Subcutaneous abdominal adipose tissue (tissue), 5 donors: ENCODE data around the gene TGFBR3.
A peak's percentile ranks its signal among the peaks of the same experiment; 100 is the strongest.

Experiments
- H3K27ac ChIP-seq: one replicate; pipeline ENCODE4 v1.7.0; 2013; ENCODE audit warnings: low read depth, mild to moderate bottlenecking, inconsistent platforms, low read length, moderate library complexity
- H3K27me3 ChIP-seq, 5 donors: one replicate each; pipeline ENCODE4 v1.7.0; 2013; ENCODE audit warnings: low read length in 5 of 5, inconsistent platforms in 1 of 5; ENCODE audit not compliant: control insufficient read depth in 5 of 5, insufficient read depth in 4 of 5
- H3K36me3 ChIP-seq, 5 donors: one replicate each; pipeline ENCODE4 v1.7.0; 2013; ENCODE audit warnings: low read length in 5 of 5; ENCODE audit not compliant: control insufficient read depth in 5 of 5, insufficient read depth in 5 of 5
- H3K4me1 ChIP-seq, 5 donors: one replicate each; pipeline ENCODE4 v1.7.0; 2013; ENCODE audit warnings: low read length in 5 of 5, mild to moderate bottlenecking in 3 of 5, moderate library complexity in 1 of 5; ENCODE audit not compliant: control insufficient read depth in 5 of 5, insufficient read depth in 5 of 5
- H3K4me3 ChIP-seq, 5 donors: one replicate each; pipeline ENCODE4 v1.7.0; 2013; ENCODE audit warnings: low read length in 5 of 5, low read depth in 1 of 5
- H3K9ac ChIP-seq, 5 donors: one replicate each; pipeline ENCODE4 v1.7.0; 2013; ENCODE audit warnings: low read length in 5 of 5, mild to moderate bottlenecking in 4 of 5, moderate library complexity in 3 of 5
- H3K9me3 ChIP-seq, 5 donors: one replicate each; pipeline ENCODE4 v1.7.0; 2013; ENCODE audit warnings: low read length in 5 of 5; ENCODE audit not compliant: control insufficient read depth in 5 of 5
- donor health status: healthy.
- donor health status: healthy.
- donor health status: healthy.
- donor health status: healthy.
- donor health status: healthy.

The TGFBR3 gene

GRCh38 chr1:91691525-91691924 lies 194.4 kb downstream of the TGFBR3 start:
- Histone ChIP-seq H3K27me3 (no peaks in the 10 kb centered on the region), H3K9ac (no peak overlapping the region), H3K4me3 (no peak overlapping the region), H3K9me3 (no peaks in the 10 kb centered on the region), H3K4me1 (peaks cover 12 to 73% (median 58%) of the 10 kb centered on the region in 5 donors), H3K27ac (peak overlapping the region; percentile 94), H3K36me3 (peaks cover 16 to 33% (median 21%) of the 10 kb centered on the region in 5 donors)

DNA sequence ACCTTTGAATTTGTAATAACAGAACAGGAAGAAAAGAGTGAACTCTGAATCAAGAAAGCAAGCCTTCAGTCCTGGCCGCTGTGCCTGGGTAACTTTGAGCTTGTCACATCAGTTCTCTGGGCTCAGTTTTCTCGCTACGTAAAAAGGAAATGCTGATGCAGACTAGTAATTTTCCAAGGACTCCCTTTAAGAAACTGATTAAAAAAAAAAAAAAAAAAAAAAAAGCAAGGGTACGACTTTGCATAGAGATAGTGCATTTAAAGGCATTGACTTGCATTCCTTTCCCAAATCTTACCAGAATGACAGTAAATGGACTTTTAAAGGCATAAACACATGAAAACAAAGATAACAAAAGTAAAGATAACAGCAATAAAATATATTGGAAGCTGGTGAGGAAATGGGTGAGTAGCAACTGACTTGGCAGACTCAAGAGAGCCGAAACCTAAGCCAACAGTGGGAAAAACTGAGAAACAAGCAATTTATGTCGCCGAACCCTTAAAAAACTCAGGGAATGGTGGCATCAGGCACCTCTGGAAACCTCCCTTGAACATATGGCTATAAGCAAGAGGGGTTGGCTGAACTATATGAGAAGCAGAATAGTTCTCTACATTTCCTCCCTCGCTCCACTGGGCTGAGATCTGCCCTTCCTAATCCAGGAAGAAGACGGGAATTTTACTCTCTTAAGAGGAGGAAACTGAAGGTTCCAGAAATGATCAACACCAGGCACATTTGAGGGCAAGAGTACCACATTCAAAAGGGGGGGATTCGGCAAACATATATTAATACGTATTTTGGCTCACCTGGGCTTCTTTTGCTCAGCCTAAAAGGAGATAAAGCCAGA lies 196.1 kb downstream of the TGFBR3 start:
- peak overlapping the region in 2 of 5 donors; percentile 28 to 48 for H3K9ac ChIP-seq
- peaks cover 15 to 83% (median 65%) of the 10 kb centered on the region in 5 donors for H3K4me1 ChIP-seq
- no peaks in the 10 kb centered on the region for H3K9me3 ChIP-seq
- H3K27me3 ChIP-seq, result no peaks in the 10 kb centered on the region
- peak overlapping the region in 1 of 5 donors; percentile 28 for H3K4me3 ChIP-seq
- peak overlapping the region; percentile 94 for H3K27ac ChIP-seq
- H3K36me3 ChIP-seq, result peaks cover 10 to 26% (median 15%) of the 10 kb centered on the region in 5 donors

DNA sequence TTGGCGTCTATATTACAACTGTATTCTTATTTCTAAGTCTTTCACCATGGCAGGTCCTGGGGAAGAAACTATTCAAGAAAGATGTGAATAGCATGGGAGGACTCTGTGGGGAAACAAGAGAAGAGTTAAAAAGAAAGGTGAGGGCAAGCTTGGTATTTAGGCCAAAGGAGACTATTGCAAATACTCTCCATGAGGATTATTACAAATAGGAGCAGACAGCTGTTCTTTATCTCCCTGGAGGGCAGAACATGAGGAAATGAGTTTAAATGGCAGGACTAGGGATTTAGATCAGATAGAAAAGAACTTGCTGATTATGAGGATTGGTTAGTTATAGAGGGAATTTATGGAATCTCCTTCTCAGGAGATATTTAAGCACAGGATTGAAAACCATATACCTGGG lies 198.5 kb downstream of the TGFBR3 start:
- no peaks in the 10 kb centered on the region for H3K9me3 ChIP-seq
- no peak overlapping the region for H3K4me3 ChIP-seq
- H3K36me3 ChIP-seq, result peaks cover 7 to 19% (median 13%) of the 10 kb centered on the region in 5 donors
- H3K4me1 ChIP-seq, result peaks cover 13 to 81% (median 67%) of the 10 kb centered on the region in 5 donors
- peak overlapping the region in 2 of 5 donors; percentile 10 to 28 for H3K9ac ChIP-seq
- H3K27ac ChIP-seq, result peak overlapping the region; percentile 94
- no peaks in the 10 kb centered on the region for H3K27me3 ChIP-seq

DNA sequence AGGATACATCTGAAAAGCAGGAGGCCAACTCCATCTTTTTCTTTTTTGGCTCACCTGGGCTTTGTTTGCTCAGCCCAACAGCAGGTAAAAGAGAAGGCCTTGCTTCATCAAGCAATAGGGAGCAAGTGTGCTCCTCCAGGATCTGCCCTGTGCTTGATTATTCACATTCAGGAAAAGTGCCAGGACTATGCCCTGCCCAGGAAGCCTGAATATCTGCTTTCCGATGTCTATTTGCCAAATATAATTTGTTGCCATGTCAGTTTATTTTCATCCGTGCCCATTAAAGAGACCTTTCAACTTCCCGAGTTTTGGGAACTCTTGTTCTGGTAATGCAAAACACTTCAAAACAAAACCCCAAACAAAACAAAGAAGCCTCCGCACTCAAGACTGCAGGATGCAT lies 200.0 kb downstream of the TGFBR3 start:
- H3K4me3 ChIP-seq, result no peak overlapping the region
- H3K27ac ChIP-seq, result peak overlapping the region; percentile 94
- H3K9ac ChIP-seq, result no peak overlapping the region
- H3K27me3 ChIP-seq, result no peaks in the 10 kb centered on the region
- peaks cover 10 to 78% (median 67%) of the 10 kb centered on the region in 5 donors for H3K4me1 ChIP-seq
- no peaks in the 10 kb centered on the region for H3K9me3 ChIP-seq
- H3K36me3 ChIP-seq, result peaks cover 8 to 15% (median 14%) of the 10 kb centered on the region in 5 donors

DNA sequence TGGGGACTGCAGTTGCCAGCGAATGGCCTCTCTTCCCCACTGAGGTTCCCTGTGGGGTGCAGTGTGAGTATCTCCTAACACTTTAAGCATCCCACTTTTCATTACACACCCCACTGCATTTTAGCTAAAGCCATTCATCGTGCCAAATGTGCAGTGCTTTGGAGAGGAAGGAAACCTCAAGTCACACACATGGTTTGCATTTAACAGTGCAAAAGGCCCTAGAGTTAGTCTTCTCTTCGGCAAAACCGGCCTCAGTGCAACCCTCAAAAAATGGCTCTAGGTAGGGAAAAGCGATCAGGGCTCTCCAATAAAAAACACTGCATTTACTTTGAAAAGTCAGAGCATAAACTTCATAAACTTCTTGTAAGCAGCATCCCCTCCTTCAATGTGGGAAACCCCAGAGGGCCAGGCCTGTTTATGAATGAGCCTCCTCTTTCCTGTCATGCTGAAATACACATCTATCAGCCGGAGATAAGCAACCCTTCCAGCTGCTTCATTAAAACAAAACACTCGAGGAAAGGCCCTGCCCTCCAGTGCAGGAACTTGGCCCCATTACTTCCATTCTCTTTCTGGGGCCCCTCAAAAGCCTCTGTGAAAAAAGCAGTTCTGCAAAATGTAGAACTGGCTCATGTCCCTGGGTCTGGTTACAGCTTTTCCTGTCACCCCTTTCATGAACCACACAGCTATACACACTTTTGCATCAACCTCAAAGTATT lies 201.3 kb downstream of the TGFBR3 start:
- Histone ChIP-seq H3K36me3 (peaks cover 13 to 21% (median 16%) of the 10 kb centered on the region in 5 donors), H3K4me1 (peaks cover 10 to 67% (median 59%) of the 10 kb centered on the region in 5 donors), H3K9ac (peak overlapping the region in 1 of 5 donors; percentile 10), H3K4me3 (no peak overlapping the region), H3K9me3 (no peaks in the 10 kb centered on the region), H3K27me3 (no peaks in the 10 kb centered on the region), H3K27ac (peak overlapping the region; percentile 94)

DNA sequence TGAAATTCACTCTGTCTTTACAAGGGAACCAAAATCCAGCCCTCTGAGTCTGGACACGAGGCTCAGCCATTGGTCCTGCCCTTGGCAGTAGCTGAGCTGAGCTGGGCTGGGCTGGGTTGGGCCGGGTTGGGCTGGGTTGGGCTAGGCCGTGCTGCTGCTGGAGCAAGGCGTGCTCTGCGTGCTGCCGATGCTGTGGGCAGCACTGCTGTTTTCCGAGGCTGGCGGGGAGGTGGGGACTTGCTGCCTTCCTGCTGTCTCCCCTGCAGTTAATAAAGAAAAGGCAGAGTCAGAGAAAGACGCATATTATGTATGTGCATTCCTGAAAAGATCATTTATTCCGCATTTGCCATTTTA lies 202.4 kb downstream of the TGFBR3 start:
- Histone ChIP-seq H3K36me3 (peaks cover 12 to 23% (median 18%) of the 10 kb centered on the region in 5 donors), H3K9me3 (no peaks in the 10 kb centered on the region), H3K4me1 (peaks cover 7 to 56% (median 48%) of the 10 kb centered on the region in 5 donors), H3K27me3 (no peaks in the 10 kb centered on the region), H3K4me3 (no peak overlapping the region), H3K27ac (peak overlapping the region; percentile 94), H3K9ac (peak overlapping the region in 1 of 5 donors; percentile 22)

DNA sequence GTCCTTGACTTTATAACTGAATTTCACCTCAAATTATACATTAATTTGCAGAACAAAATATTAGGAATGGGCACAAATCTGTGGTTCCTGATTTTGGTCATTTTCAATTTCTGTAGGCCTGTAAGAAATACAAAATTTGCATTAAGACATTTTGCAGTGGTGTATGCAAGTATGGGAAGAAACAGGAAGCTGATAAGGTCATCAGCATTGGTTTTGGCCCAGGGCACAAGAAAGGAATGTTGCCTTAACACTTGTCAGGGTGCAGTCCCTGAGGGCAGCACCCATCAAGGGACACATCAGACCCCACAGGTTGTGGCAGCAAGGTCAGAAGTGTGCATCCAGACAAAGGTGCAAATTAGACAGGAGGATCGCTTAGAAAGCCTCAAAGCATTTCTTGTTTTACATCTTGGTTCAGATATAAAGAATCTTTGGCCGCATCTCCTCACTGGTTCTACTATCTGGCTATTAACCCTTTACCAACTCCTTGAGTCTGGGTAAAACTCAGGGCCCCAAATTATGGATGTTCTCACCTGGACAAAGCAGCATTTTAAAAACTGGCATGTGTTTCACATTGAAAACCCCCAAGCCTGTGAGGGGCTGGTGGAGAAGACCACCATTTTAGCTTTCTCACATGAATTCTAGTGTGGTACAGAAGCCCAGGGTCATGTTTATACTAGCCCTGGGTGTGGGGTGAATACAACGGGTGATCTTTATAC lies 202.9 kb downstream of the TGFBR3 start:
- Histone ChIP-seq H3K9ac (no peak overlapping the region), H3K4me1 (peaks cover 7 to 52% (median 45%) of the 10 kb centered on the region in 5 donors), H3K9me3 (no peaks in the 10 kb centered on the region), H3K36me3 (peaks cover 12 to 21% (median 18%) of the 10 kb centered on the region in 5 donors), H3K4me3 (no peak overlapping the region), H3K27ac (peak overlapping the region; percentile 94), H3K27me3 (no peaks in the 10 kb centered on the region)

GRCh38 chr1:91680556-91681155 lies 205.3 kb downstream of the TGFBR3 start:
- Histone ChIP-seq H3K27me3 (no peaks in the 10 kb centered on the region), H3K36me3 (peaks cover 9 to 20% (median 18%) of the 10 kb centered on the region in 5 donors), H3K9ac (no peak overlapping the region), H3K27ac (no peak overlapping the region), H3K4me3 (no peak overlapping the region), H3K4me1 (peaks cover 3 to 28% (median 22%) of the 10 kb centered on the region in 5 donors), H3K9me3 (no peaks in the 10 kb centered on the region)

DNA sequence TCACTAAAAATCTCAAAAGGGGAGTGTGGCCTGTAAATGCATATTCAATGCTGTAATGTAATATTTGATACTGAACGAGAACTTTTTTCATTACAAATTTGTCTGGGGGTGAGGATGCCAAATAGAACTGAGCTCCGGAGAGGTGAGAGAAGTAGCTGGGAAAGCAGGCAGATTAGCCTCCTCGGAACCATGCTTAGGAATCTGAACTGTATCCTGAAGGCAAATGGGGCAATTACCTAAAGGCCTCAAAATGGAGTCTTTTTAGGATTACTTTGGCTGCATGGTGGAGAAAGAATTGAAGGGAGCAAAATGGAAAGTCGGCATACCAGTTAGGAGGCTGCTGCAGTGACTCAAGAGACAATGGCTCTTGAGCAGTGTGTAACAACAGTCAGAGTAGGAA lies 206.5 kb downstream of the TGFBR3 start:
- Histone ChIP-seq H3K9me3 (no peaks in the 10 kb centered on the region), H3K36me3 (peaks cover 9 to 20% (median 18%) of the 10 kb centered on the region in 5 donors), H3K27ac (no peak overlapping the region), H3K9ac (no peak overlapping the region), H3K4me1 (peaks cover 0 to 16% (median 12%) of the 10 kb centered on the region in 5 donors), H3K27me3 (no peaks in the 10 kb centered on the region), H3K4me3 (no peak overlapping the region)
